ENCODE results near the gene DOCK8. TPM values are rescaled to one million over a fixed set of nuclear protein-coding genes. Genes with fewer than 3 reads are reported as not detected.

The DOCK8 gene
- total RNA-seq, 2 experiments from 2014 or later: 163 to 166 TPM

DNA sequence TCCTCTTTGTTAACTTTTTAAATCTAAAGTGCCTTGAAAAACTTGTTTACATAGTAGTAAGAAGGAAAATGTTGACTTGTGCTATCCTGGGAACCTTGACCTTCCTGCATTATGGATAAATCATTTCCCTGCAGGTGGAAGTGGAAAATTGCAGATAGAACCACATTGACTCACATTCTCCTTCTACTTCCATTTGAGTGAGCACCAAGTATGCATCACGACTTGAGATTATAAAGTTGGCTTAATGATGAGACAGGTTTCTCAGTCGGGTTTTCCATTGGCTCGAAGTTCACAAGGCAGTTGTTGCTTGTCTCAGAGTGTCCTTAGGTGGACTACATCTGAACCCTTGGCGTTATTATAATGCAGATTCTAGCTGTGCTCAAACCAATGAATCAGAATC lies 39.9 kb downstream of the DOCK8 start:
- DNase-seq: no peak
- Mint-ChIP-seq H3K27ac (no peak overlapping the region), H3K4me1 (ENCODE audit: low read depth) (no peaks in the 10 kb centered on the region), H3K4me3 (no peak overlapping the region), H3K27me3 (peaks cover 3% of the 10 kb centered on the region), H3K36me3 (ENCODE audit: low read depth) (no peaks in the 10 kb centered on the region), H3K9me3 (no peaks in the 10 kb centered on the region)
- no peak for ATAC-seq
- CTCF ChIA-PET: no interaction called here
- intact Hi-C loops (cut with micrococcal nuclease): no loop called here
- POLR2A ChIA-PET: no interaction called here
- TF ChIP-seq, protein P1, sequence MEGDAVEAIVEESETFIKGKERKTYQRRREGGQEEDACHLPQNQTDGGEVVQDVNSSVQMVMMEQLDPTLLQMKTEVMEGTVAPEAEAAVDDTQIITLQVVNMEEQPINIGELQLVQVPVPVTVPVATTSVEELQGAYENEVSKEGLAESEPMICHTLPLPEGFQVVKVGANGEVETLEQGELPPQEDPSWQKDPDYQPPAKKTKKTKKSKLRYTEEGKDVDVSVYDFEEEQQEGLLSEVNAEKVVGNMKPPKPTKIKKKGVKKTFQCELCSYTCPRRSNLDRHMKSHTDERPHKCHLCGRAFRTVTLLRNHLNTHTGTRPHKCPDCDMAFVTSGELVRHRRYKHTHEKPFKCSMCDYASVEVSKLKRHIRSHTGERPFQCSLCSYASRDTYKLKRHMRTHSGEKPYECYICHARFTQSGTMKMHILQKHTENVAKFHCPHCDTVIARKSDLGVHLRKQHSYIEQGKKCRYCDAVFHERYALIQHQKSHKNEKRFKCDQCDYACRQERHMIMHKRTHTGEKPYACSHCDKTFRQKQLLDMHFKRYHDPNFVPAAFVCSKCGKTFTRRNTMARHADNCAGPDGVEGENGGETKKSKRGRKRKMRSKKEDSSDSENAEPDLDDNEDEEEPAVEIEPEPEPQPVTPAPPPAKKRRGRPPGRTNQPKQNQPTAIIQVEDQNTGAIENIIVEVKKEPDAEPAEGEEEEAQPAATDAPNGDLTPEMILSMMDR (IDR thresholded peaks at IDR 0.05): no peak

GRCh38 chr9:257957-258356 lies 43.3 kb downstream of the DOCK8 start:
- Mint-ChIP-seq H3K27me3 (peaks cover 7% of the 10 kb centered on the region), H3K27ac (no peak overlapping the region), H3K4me1 (ENCODE audit: low read depth) (no peaks in the 10 kb centered on the region), H3K36me3 (ENCODE audit: low read depth) (no peaks in the 10 kb centered on the region), H3K9me3 (no peaks in the 10 kb centered on the region), H3K4me3 (no peak overlapping the region)
- ChIA-PET POLR2A (interaction anchor here (0.7 to 1.5 kb wide), 2 partner anchors 14 to 20 kb away, joined by 3 read pairs; no protein-coding TSS in a partner anchor), CTCF (interaction anchor here (1.0 kb wide), 1 partner anchor 43 kb away, joined by 3 read pairs; the partner anchor contains the start of gene DOCK8)
- intact Hi-C loops (cut with micrococcal nuclease): no loop called here
- TF ChIP-seq, protein P1 (IDR thresholded peaks at IDR 0.05): no peak
- DNase-seq: no peak
- no peak for ATAC-seq

GRCh38 chr9:259405-260404 lies 45.0 kb downstream of the DOCK8 start:
- ATAC-seq (no peak), DNase-seq (no peak)
- no peaks in the 10 kb centered on the region for H3K4me1 Mint-ChIP-seq (ENCODE audit: low read depth)
- H3K4me3 Mint-ChIP-seq: no peak overlapping the region
- ChIA-PET CTCF (interaction anchor here (1.0 to 1.2 kb wide), 3 partner anchors 8 to 22 kb away, joined by 3 to 4 read pairs (median 3); no protein-coding TSS in a partner anchor), POLR2A (no interaction called here)
- TF ChIP-seq, protein P1 (IDR thresholded peaks at IDR 0.05): no peak
- H3K27ac Mint-ChIP-seq: no peak overlapping the region
- H3K36me3 Mint-ChIP-seq (ENCODE audit: low read depth): no peaks in the 10 kb centered on the region
- no peaks in the 10 kb centered on the region for H3K9me3 Mint-ChIP-seq
- peaks cover 7% of the 10 kb centered on the region for H3K27me3 Mint-ChIP-seq
- intact Hi-C loops (cut with micrococcal nuclease): no loop called here

GRCh38 chr9:264231-264630 lies 49.6 kb downstream of the DOCK8 start:
- TF ChIP-seq, protein P1 (IDR thresholded peaks at IDR 0.05): no peak
- H3K27ac Mint-ChIP-seq: no peak overlapping the region
- H3K36me3 Mint-ChIP-seq (ENCODE audit: low read depth): peaks cover 1% of the 10 kb centered on the region
- no peak overlapping the region for H3K4me3 Mint-ChIP-seq
- intact Hi-C loops (cut with micrococcal nuclease): no loop called here
- ChIA-PET CTCF (no interaction called here), POLR2A (no interaction called here)
- peaks cover under 1% of the 10 kb centered on the region for H3K9me3 Mint-ChIP-seq
- peaks cover 3% of the 10 kb centered on the region for H3K27me3 Mint-ChIP-seq
- H3K4me1 Mint-ChIP-seq (ENCODE audit: low read depth): peaks cover 9% of the 10 kb centered on the region
- ATAC-seq (no peak), DNase-seq (no peak)
